Measurements from ENCODE around the gene PEAR1.
"Not testable (repeated sequence)": the region's sequence is repeated elsewhere in the genome, so short reads cannot be mapped to it uniquely, and the experiment has no call there.

Gene PEAR1

DNA sequence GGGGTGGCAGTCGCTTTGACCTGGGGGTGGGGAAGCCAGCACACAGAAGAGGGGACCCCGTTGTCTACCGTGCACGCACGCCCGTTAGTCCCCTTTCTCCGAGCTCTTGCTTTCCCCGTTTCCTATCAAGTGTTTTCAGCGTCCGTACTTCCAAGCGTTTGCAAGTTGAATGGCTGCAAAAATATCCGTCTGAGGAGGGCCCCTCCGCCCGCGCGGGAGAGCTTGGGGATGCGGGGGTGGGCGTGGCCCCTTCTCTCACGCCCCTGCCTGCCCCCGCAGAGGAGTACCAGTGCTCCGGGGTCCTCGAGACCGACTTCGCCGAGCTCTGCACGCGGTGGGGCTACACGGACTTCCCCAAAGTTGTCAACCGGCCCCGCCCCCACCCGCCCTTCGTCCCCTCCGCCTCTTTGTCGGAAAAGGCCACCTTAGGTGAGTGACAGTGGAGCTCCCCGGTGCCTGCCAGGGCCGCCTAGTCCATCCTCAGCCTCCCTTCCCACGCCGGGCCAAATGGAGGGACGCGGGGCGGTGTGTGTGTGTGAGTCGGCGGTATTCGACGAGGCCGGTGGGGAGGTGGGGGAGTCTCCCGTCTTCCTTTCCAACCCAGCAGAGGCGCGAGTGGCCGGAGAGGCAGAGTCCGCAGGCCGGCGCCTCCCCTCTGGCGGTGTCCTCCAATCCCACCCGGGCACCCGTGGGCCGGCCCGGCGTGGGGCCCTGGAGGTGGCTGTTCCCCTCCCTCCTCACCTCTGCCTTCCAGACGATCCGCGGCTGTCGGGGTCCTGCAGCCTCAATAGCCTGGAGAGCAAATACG lies 30.4 kb downstream of the PEAR1 start:
- DNase-seq: no peak

DNA sequence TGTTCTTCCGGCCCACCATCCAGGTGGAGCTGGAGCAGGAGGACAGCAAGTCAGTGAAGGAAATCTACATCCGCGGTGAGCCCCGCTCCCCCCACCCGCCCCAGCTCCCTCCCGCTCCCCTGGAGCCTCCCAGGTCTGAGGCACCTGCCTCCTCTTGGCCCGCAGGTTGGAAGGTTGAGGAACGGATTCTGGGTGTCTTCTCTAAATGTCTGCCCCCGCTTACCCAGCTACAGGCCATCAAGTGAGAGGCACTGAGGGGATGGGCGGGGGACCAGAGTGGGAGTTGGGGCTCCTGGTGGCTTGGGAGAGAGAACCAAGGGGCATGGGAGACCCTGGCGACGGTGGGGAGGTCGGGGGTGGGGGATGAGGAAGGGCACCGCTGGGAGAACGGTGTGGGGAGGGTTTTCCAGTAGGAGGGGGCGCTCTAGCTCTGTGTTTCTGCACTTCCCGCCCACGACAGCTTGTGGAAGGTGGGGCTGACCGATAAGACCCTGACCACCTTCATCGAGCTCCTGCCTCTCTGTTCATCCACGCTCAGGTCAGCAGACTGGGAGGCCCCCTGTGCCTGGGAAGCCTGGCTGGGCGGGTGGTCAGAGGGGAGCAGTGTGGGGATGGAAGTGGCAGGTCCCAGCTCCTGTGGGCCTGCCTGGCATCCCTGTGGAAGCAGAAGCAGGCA lies 31.1 kb downstream of the PEAR1 start:
- no peak for DNase-seq

DNA sequence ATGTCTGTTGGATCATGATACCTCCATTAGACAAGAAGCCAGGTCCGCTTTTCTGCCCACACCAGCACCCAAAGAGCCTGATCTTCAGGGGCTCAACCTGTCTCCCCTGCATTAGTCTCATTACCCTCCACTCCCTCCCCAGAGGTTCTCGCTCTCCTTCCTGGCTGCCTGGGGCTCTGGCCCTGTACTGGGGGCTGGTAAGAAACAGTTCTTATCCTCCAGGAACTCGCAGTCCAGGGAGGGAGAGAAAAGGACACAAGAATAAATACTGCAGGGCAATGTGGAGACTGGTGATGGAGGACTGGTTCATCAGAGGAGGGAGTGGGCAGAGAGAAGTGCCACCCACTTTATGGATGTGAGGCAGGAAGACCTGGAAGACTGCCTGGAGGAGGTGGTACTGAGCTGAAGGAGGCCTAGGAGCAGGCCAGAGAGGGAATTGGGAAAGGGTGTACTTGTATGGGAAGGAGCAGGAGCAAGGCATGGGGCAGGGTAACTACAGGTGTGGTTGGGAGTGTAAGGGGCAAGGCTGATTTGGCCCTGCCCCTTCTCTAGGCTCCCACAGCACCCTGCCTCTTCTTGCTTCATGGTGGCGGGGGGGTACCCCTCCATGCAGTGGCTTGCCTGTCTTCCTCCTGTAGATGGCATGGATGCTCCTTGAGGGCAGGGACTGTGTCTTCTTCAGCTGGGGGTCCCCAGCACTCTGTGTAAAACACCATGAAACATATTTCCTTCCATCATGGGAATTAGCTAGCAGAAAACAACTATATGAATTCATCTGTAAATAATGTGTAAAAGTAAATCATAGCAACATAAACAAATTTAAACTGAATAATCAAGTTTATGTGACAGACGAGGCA lies 31.9 kb downstream of the PEAR1 start:
- DNase-seq: no peak

DNA sequence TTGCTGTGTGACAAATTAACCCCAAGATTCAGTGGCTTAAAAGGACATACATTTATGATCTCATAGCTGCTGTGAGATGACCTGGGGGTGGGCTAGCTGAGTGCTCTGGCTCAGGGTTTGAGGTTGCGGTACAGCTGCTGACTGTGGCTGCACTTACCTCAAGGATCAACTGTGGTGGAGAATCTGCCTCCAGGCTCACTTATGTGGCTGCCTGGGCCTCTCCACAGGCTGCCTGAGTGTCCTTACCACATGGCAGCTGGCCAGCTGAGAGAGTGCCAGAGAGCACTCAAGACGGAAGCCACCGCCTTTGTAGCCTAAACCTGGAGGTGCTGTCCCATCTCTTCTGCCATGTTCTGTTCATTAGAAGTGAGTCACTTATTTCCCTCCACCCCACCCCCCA lies 32.7 kb downstream of the PEAR1 start:
- DNase-seq: no peak

DNA sequence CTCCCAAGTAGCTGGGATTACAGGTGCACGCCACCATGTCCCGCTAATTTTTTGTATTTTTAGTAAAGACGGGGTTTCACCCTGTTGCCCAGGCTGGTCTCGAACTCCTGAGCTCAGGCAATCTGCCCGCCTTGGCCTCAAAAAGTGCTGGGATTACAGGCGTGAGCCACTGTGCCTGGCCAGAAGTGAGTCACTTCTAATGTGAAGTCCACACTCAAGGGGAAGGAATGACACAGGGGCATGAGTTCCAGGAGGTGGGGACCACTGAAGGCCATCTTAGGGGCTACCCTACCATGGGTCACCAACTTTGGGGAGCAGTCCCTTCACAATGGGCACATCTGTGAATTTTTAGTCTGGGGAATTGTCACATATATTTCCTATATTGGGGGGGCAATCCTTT lies 33.2 kb downstream of the PEAR1 start:
- not testable (repeated sequence) for DNase-seq

DNA sequence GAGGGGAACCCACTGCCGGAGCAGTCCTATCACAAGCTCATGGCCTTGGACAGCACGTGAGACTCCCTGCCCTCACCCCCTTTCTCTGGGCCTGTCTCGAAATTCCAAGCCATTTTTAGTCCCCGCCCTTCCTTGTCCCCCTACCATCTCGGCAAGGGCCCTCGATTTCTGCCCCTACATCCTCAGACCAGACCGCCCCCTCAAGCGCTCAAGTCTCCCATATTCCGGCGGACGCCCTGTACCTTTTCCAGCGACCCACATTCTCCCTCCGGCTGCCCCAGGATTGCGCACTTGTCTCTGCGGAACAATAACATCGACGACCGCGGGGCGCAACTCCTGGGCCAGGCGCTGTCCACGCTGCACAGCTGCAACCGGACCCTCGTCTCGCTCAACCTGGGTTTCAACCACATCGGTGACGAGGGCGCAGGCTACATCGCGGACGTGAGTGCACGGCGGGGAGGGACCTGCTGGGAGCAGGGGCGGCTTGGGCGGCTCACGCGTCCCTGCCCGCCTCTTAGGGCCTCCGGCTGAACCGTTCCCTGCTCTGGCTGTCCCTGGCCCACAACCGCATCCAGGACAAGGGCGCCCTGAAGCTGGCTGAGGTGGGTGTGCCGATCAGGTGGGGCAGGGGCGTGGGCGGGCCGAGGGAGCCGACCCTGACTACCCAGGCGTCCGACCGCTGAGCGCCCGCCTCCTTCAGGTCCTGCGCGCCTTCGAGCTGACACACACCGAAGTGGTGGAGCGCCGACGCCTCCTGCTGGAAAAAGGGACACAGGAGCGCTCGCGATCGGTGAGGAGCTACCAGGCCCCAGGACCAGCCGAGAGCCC lies 33.9 kb downstream of the PEAR1 start:
- no peak for DNase-seq

DNA sequence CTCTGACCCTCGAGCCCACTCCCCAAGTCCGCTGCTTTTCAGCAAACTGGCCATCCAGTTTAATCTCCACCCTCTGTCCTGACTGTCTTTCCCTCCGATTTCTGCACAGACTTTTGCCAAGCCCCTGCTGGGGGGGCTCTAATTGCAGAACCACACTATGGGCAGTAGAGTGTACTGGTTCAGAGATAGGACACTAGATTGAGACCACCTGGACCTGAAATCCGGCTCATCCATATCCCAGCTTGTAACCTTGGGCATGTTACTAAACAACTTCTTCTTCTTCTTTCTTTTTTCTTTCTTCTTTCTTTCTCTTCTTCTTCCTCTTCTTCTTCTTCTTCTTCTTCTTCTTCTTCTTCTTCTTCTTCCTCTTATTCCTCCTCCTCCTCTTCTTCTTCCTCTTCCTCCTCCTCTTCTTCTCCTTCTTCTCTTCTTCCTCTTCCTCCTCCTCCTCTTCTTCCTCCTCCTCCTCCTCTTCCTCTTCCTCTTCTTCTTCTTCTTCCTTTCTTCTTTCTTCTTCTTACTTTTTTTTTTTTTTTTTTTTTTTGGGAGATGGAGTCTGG lies 34.6 kb downstream of the PEAR1 start:
- DNase-seq: no peak

DNA sequence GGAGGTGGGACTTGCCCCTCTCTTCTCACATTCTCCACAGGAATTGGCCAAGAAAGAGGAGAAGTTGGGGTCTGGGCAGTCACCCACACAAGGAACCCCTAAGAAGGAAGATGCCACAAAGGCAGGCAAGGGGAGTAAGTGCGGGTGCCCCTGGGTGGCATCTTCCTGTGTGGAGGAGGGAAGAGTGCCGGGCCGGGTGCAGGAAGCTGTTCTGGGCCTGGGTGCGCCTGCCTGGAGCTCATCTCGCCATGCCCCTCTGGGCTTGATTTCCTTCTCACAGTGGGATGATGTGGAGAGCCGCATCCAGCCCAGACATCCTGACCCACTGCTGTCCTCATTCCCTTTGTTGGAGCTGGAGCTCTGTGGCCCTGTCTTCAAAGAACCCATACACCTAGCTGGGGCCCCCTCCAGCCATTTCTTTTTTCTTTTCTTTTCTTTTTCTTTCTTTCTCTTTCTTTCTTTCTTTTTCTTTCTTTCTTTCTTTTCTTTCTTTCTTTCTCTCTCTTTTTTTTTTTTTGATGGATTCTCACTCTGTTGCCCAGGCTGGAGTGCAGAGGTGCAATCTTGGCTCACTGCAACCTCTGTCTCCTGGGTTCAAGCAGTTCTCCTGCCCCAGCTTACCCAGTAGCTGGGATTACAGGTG lies 36.2 kb downstream of the PEAR1 start:
- DNase-seq: no peak

DNA sequence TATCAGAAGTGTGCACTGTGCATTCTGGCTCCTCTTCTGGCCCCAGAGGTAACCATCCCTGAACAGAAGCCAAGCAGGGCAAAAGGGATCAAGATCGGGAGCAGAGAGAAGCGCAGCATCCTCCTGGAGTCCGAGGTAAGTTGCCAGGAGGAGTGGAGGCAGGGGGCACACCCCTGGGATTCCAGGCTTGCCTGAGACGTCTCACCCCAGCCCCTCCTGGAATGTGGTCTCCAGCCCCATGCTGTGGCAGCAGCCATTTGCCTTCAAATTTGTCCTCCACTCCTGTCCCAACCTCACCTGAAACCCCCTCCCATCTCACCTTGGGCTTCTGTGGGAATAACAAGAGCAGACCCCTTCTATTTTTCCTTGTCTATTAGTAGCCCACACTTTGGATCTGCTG lies 37.0 kb downstream of the PEAR1 start:
- no peak for DNase-seq

DNA sequence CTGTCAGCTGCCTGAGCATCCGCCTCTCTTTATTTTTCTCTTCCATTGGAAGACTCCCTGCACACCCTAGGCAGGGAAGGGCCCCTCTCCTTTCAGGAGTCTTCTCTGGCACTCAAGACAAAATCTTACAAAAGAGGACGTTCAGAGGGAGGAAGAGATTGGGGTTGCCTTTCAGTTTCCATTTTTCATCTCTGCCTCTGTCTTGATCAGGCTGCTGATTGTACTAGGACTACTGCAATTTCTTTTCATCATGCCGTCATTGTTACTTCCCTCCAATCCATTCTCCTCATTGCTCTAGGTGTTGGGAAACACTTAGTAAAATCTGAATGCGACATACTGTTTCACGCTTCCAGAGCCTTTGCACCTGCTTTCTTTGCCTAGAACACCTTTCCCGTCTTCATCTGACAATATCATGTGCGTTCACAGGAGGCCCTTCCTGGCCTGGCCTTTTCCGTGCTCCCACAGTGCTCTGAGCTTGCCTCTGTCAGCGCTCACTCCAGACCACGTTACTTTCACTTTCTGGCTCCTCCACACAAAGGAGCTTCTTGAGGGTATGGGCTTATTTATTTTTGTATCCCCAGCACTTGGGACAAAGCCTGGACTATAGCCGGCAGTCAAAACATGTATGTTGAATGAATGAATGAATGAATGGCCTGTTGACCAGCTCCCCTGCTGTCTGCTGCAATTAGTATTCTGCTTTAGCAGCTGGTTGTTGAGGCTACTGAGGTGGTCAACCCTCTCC lies 37.9 kb downstream of the PEAR1 start:
- DNase-seq: no peak

DNA sequence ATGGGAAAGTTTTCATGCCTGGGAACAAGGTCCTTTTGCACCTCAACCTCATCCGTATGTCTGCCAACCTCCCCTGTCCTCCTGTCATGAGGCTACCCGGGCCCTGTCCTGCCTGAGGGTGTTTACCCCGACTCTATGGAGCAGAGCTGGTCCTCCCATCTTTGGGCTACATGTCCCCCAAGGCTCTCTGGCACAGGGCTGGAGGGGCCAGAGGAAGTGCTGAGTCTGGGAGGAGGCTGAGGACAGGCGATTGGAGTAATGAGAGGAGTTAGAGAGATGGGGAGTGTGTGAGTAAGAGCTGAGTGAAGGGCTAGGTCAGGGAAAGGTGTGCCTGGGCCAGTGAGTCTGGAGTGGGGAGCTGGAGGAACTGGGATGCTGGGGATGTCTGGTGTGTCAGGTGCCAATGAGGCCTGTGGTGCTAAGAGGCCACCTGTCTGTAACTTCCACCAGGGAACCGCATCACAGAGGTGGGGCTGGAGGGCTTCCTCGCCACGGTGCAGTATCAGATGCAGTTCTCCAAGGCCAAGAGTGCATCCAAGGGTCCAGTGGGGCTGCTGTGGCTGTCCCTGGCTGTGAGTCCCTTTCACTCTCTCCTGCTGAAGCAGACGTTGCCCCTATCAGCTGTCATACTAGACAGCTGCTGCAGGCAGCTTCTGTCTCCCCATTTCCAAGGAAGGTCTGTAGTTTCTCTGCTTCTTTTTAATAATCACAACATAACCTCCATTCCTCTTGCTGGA lies 38.6 kb downstream of the PEAR1 start:
- DNase-seq: no peak

DNA sequence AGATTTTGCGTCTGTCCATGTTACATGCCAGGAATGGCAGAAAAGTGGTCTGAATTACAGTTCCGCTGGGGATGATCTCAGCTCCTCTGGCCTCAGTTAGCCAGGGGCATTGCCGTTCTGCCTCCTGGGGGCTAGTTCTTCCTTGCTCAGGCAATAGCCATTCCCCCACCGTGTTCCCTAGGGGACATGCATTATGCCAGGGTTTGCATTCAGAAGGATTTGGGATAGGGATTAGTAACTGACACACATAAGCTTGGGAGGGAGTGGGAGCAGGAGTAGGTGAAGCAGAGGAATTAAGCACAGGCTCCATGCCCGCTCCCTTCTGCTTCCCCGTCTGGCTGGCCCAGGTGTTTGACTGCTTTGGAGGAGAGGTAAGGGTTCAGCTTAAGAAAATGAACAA lies 39.6 kb downstream of the PEAR1 start:
- DNase-seq: no peak

DNA sequence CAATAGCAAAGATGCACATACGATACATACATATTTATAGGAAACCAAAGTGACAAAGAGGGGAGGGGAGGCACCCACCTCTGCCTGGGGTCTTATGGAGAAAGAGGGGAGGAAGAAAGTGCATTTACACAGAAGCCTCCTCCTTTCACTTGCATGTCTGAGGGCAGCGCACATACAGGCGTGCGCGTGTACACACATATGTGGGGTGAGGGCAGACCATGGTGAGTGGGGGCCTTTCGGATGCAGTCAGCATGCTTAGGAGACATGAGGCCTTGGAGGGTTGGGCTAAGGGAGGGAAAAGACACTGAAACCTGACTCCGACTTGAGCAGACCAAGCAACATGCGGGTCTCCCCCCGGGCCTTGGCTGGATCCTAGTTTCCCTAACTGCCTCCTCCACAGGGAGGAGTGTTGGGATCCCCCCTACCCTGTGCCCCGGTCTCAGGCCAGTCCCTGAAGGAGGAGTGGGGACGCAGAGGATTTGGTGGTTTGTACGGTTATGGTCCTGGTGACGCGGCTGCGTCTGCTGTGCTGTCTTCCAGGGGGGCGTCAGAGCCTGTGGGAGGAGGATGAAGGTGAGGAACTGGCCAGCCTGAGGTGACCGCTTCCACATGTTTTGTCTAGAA lies 42.1 kb downstream of the PEAR1 start:
- no peak for DNase-seq

DNA sequence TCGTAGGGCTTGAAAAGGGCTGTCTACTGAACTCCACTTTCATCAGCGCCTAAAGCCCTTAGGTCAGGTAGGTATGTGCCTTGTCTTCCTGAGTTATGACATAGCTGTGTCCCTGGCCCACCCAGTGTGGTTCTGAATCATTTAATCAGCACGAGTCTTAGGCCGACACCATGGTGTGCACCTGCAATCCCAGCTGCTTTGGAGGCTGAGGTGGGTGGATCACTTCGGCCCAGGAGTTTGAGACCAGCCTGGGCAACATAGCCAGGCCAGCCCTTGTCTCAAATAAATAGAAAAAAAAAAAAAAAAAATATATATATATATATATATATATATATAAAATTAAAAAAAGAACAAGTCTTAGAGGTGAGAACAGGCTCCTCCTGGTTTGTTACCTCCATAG lies 42.7 kb downstream of the PEAR1 start:
- DNase-seq: no peak

DNA sequence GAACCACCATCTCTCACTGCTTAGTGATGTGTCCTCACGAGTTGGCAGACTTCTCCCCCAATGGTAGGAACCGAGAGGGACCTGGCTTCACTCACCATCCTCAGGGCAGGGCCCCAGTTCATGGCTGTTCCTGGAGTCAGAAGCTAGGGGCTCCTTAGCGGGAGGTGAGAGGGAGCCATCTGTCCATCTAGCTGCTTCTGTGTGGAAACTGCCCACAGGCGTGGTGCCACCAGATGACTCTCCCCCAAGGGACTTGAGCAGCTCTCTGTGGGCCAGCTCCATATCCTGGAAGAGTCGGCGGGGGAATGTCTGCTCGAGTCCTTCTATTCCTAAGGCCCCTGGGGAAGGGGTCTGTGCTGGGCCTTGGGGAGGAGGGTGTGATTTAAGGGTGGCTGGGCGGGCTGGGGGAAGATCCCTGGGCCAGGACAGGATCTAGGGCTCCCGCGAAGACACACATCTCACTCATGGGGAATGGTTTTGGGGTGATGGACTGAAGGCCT lies 43.3 kb downstream of the PEAR1 start:
- no peak for DNase-seq

DNA sequence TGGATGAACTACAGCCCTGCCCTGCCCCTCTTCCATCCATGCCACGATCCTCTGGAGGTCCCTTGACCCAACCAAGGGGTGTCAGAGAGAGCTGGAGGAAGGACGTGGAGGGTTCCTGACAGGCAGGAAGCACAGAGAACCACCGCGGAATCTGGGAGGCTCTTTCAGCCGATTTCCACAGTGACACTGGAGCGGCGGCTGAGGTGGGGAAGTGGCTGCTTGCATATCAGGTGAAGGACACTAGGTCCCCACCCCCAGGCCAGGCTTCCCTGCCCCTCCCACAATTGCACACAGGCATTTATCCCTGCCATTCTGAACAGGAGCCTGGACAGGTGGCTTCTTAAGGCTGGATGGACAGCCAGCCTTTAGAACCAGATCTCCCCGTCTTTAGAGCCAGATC lies 44.4 kb downstream of the PEAR1 start:
- DNase-seq: no peak

DNA sequence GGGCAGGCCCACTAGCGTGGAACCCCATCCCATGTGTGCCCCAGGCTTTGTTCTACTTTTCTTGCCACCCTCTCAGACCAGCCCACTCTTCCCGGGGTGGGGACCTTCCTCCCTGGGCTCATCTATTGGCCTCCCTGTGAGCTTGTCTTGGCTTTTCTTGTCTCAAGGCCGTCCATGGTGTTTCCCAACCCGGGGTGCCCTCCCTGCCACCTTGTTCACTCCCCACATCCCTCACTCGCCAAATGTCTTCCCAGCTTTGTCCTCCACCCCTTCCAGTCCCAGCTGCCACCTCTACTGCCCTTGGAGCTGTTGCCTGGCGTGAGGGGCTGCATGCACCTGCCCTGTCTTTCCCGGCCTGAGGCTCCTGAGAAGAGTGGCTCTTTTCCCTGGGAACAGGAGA lies 45.3 kb downstream of the PEAR1 start:
- DNase-seq: no peak

DNA sequence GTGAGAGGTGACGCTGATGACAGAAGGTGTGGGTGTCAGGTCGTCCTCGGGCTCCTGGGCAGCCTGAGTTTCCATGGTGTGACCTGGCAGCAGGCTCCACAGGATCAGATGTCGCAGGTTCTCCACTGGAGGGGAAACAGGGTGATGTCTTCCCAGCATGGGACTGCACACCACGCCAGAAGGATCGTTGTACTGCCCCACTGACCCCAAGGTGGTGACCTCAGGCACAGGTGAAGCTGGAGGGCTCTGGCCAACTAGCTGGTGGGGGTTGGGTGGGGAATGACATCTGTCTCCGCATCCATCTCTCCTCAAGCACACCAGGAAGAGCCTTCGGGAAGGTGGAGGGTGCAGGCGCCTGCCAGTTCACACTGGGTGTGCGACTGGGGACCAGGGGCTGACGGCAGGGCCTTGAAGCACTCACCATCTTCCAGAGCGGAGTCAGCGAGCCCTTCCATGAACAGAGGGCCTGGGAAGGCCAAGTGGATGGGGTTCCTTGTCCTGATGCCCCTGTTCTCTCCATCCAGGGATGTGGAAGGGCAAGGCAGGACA lies 46.3 kb downstream of the PEAR1 start:
- DNase-seq: no peak

DNA sequence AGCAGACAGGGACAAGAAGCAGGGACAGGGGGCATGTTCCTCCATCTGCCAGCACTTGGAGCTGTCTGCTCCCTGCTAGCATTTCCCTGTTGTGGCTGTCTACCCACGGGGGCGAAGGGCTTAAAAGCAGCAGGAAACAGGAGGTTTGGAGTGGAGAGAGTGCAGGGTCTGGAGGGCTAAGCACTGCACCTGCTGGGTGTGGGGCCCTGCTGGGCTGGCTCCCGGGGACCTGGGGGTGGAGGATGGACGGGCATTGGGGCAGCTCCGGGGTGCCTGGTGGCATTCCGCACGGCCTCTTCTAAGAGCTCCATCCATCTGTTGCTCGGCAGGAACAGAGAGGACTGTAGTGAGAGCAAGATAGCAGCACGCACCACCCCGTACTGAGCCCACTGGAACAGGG lies 48.2 kb downstream of the PEAR1 start:
- no peak for DNase-seq

Data from cerebellar nuclear complex (tissue), 1 donor.